ENCODE data around the gene GPRC5C. TPM values are rescaled to one million over a fixed set of nuclear protein-coding genes. Genes with fewer than 3 reads are reported as not detected.
A peak's percentile ranks its signal among the peaks of the same experiment; 100 is the strongest.

The GPRC5C gene
- total RNA-seq, 2 experiments from 2014 or later, result 0.40 to 0.41 TPM

DNA sequence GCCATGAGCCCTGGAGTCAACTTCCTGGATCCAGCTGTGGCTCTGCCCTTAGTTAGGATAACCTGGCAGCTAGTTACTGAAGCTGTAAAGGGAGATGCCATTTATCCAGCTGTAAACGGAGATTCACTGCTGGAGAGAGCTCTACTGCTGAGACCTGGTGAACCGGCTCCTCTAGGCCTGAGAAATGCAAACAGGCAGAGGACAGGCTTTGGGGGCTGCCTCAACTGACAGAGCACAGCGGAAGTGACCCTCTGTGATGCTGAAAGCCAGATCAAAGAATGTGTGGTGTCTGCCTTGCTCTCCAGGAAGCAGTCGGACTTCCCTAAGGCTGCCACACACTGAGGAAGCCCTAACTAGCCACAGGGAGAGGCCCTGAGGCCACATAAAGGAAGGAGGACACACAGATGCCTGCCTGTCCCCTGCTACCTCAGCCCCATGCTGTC lies 21.9 kb upstream of the GPRC5C start:
- intact Hi-C loops (cut with micrococcal nuclease), result no loop called here
- peaks cover 2% of the 10 kb centered on the region for H3K27me3 Mint-ChIP-seq
- ChIA-PET POLR2A (no interaction called here), CTCF (interaction anchor here (1.1 kb wide), 1 partner anchor 31 kb away, joined by 3 read pairs; no protein-coding TSS in a partner anchor)
- no peak overlapping the region for H3K4me3 Mint-ChIP-seq
- no peak overlapping the region for H3K27ac Mint-ChIP-seq
- no peaks in the 10 kb centered on the region for H3K9me3 Mint-ChIP-seq
- no peaks in the 10 kb centered on the region for H3K4me1 Mint-ChIP-seq (ENCODE audit: low read depth)
- DNase-seq, result no peak
- no peaks in the 10 kb centered on the region for H3K36me3 Mint-ChIP-seq

DNA sequence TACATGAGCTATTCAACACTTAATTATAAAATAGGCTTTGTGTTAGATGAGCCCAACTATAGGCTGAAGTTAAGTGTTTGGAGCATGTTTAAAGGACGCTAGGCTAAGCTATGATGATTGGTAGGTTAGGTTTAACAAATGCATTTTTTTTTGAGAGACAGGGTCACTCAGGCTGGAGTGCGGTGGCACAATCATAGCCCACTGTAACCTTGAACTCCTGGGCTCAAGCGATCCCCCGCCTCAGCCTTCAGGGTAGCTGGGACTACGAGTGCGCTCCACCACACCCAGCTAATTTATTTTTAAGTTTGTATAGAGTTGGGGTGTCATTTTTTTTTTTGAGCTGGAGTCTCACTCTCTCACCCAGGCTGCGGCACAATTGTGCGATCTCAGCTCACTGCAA lies 19.3 kb upstream of the GPRC5C start:
- no peak for DNase-seq
- Mint-ChIP-seq H3K4me3 (no peak overlapping the region), H3K9me3 (no peaks in the 10 kb centered on the region), H3K36me3 (no peaks in the 10 kb centered on the region), H3K4me1 (ENCODE audit: low read depth) (peaks cover 5% of the 10 kb centered on the region), H3K27ac (no peak overlapping the region), H3K27me3 (peaks cover 5% of the 10 kb centered on the region)
- POLR2A ChIA-PET, result no interaction called here
- intact Hi-C loops (cut with micrococcal nuclease), result no loop called here
- CTCF ChIA-PET, result interaction anchor here (1.3 to 1.6 kb wide), 3 partner anchors 12 to 45 kb away, joined by 3 to 4 read pairs (median 3); partner anchors contain the start of gene GPR142

GRCh38 chr17:74413491-74413890 lies 18.4 kb upstream of the GPRC5C start:
- H3K4me3 Mint-ChIP-seq, result no peak overlapping the region
- peaks cover 7% of the 10 kb centered on the region for H3K27me3 Mint-ChIP-seq
- CTCF ChIA-PET, result interaction anchor here (1.1 to 4.6 kb wide), 4 partner anchors 11 to 45 kb away, joined by 3 to 16 read pairs (median 3); no protein-coding TSS in a partner anchor
- no peak for DNase-seq
- intact Hi-C loops (cut with micrococcal nuclease), result no loop called here
- H3K27ac Mint-ChIP-seq, result no peak overlapping the region
- H3K4me1 Mint-ChIP-seq (ENCODE audit: low read depth), result peaks cover 5% of the 10 kb centered on the region
- POLR2A ChIA-PET, result no interaction called here
- H3K36me3 Mint-ChIP-seq, result no peaks in the 10 kb centered on the region
- no peaks in the 10 kb centered on the region for H3K9me3 Mint-ChIP-seq

- Mint-ChIP-seq H3K9me3 (no peaks in the 10 kb centered on the region), H3K4me1 (ENCODE audit: low read depth) (peaks cover 5% of the 10 kb centered on the region), H3K27ac (no peak overlapping the region), H3K36me3 (no peaks in the 10 kb centered on the region), H3K27me3 (peaks cover 9% of the 10 kb centered on the region), H3K4me3 (no peak overlapping the region)
- ChIA-PET POLR2A (no interaction called here), CTCF (interaction anchor here (1.1 to 4.6 kb wide), 2 partner anchors 43 to 46 kb away, joined by 3 to 16 read pairs; no protein-coding TSS in a partner anchor)
- intact Hi-C loops (cut with micrococcal nuclease), result no loop called here
- DNase-seq, result no peak
These were observed 17.4 kb upstream of the GPRC5C start for GRCh38 chr17:74414510-74414909.

DNA sequence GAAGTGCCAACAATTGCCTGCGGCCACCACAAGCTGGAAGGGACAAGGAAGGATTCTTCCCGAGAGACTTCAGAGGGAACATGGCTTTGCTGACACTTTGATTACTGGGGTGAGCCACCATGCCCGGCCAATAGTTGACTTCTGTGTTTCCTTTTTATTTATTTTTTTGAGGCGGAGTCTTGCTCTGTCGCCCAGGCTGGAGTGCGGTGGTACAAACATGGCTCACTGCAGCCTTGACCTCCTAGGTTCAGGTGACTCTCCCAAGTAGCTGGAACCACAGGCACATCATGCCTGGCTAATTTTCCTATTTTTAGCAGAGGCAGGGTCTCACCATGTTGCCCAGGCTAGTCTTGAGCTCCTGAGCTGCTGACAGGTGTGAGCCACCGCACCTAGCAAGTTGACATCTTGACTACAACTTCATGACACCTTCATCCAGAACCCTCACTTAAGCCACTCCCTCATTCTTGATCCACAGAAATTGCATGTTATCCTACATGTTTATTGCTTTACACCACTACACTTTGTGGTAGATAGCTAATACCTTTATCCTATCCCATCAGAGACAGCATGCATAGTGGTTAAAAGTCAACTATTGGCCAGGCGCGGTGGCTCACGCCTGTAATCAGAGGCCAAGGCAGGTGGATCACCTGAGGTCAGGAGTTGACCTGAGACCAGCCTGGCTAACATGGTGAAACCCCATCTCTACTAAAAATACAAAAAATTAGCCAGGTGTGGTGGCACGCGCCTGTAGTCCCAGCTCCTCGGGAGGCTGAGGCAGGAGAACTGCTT lies 16.1 kb upstream of the GPRC5C start:
- intact Hi-C loops (cut with micrococcal nuclease), result no loop called here
- H3K36me3 Mint-ChIP-seq, result no peaks in the 10 kb centered on the region
- ChIA-PET CTCF (interaction anchor here (1.4 to 4.6 kb wide), 4 partner anchors 22 to 47 kb away, joined by 3 to 16 read pairs (median 8); no protein-coding TSS in a partner anchor), POLR2A (no interaction called here)
- H3K4me1 Mint-ChIP-seq (ENCODE audit: low read depth), result peaks cover 5% of the 10 kb centered on the region
- H3K4me3 Mint-ChIP-seq, result no peak overlapping the region
- peaks cover 7% of the 10 kb centered on the region for H3K27me3 Mint-ChIP-seq
- DNase-seq, result no peak
- no peaks in the 10 kb centered on the region for H3K9me3 Mint-ChIP-seq
- H3K27ac Mint-ChIP-seq, result no peak overlapping the region

DNA sequence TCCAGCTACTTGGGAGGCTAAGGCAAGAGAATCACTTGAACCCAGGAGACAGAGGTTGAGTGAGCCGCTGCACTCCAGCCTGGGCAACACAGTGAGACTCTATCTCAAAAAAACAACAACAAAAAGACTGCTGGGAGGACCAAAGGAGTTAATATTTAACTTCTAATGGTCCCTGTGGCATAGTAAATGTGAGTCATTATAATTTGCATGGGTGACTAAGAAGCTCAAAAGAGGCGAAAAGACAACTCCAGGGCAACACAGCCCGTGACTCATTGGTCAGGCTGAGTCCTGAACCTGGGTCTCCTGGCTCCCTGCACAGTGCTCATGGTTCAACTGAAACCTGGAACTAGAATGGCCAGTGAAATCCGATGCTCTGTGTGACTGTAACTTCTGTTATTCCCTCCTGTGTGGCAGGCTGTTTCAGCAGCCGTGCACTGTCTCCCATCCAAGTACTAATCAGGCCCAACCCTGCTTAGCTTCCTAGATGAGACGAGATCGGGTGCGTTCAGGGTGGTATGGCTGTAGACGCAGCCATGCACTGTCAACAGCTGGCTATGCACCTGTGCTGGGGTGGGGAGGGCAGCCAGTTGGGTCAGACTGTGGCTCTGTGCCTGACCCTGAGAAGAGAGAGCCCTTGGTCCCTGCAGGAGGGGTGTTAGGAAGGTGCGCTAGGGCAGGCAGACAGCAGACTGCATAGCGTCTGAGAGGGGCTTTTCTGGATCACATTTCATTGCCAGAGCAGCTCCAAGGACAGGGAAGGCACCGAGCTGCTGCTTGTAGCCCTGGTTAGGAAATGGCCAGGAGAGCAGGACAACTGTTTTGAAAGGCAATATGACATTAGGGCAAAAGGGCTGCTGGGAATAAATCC lies 14.5 kb upstream of the GPRC5C start:
- Mint-ChIP-seq H3K27me3 (peaks cover 10% of the 10 kb centered on the region), H3K9me3 (no peaks in the 10 kb centered on the region), H3K27ac (no peak overlapping the region), H3K4me3 (no peak overlapping the region), H3K36me3 (no peaks in the 10 kb centered on the region), H3K4me1 (ENCODE audit: low read depth) (peaks cover 5% of the 10 kb centered on the region)
- intact Hi-C loops (cut with micrococcal nuclease), result no loop called here
- POLR2A ChIA-PET, result no interaction called here
- DNase-seq, result peak; percentile 29
- CTCF ChIA-PET, result interaction anchor here (1.1 to 4.6 kb wide), 4 partner anchors 39 to 56 kb away, joined by 3 to 16 read pairs (median 8); partner anchors contain the start of gene BTBD17

DNA sequence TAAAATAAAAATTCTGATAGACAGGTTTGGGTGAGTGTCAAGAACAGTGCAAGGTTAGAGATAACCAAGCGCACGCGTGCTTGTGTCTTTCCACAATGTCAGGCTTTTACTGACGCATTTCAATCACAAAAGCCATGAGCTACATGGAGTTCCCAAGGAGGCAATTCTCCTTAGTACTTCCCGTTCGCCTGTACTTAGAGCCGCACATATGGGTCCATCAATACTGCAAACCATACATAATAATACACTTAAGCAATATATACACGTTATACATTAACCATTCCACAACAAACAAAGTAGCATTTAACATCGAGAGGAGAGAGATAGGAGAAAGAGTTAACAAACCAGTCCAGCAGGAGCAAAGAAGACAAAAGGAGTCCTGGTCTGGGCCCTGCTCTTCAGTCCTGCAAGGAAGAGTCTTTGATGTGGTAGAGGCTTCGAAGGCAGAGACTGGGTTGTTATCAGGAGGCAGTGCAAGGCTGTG lies 11.9 kb upstream of the GPRC5C start:
- intact Hi-C loops (cut with micrococcal nuclease), result no loop called here

GRCh38 chr17:74424117-74424516 lies 7.8 kb upstream of the GPRC5C start:
- intact Hi-C loops (cut with micrococcal nuclease), result no loop called here
- Mint-ChIP-seq H3K9me3 (no peaks in the 10 kb centered on the region), H3K4me3 (no peak overlapping the region), H3K36me3 (no peaks in the 10 kb centered on the region), H3K4me1 (ENCODE audit: low read depth) (no peaks in the 10 kb centered on the region), H3K27ac (no peak overlapping the region), H3K27me3 (peaks cover 4% of the 10 kb centered on the region)
- CTCF ChIA-PET, result interaction anchor here (0.9 to 1.5 kb wide), 2 partner anchors 11 to 45 kb away, joined by 3 to 5 read pairs; no protein-coding TSS in a partner anchor
- DNase-seq, result no peak
- POLR2A ChIA-PET, result no interaction called here

More for the DNA sequence above, 11.9 kb upstream of the GPRC5C start:
- Mint-ChIP-seq H3K27ac (no peak overlapping the region), H3K4me3 (no peak overlapping the region), H3K36me3 (no peaks in the 10 kb centered on the region), H3K9me3 (no peaks in the 10 kb centered on the region), H3K27me3 (peaks cover 10% of the 10 kb centered on the region), H3K4me1 (ENCODE audit: low read depth) (peaks cover 5% of the 10 kb centered on the region)
- CTCF ChIA-PET, result interaction anchor here (1.5 kb wide), 1 partner anchor 52 kb away, joined by 3 read pairs; the partner anchor contains the start of gene GPR142
- POLR2A ChIA-PET, result no interaction called here
- DNase-seq, result no peak

DNA sequence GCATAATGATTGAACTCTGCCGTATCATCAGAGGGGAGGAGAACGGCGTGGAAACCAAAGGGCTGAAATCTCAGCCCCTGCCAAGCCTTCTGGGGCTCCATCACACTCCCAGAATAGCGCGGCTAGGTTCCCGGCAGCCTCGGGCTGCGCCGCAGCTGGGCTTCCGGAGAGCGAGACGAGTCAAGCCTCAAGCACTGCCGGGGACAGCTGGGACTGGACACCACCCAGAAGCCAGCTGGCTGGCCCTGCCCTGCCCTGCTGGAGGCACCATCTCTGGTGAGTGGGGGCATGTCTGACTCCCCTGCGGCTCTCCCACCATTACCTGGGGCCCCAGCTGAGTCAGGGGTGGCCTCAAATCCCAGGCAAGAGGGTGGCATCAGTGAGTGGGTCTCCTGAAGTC lies 7.2 kb upstream of the GPRC5C start:
- intact Hi-C loops (cut with micrococcal nuclease), result no loop called here
- Mint-ChIP-seq H3K4me1 (ENCODE audit: low read depth) (no peaks in the 10 kb centered on the region), H3K27ac (no peak overlapping the region), H3K36me3 (no peaks in the 10 kb centered on the region), H3K9me3 (no peaks in the 10 kb centered on the region), H3K27me3 (peaks cover 5% of the 10 kb centered on the region), H3K4me3 (no peak overlapping the region)
- no peak for DNase-seq
- ChIA-PET POLR2A (no interaction called here), CTCF (interaction anchor here (0.9 to 1.5 kb wide), 4 partner anchors 12 to 57 kb away, joined by 3 to 5 read pairs (median 4); partner anchors contain the start of gene GPR142)

DNA sequence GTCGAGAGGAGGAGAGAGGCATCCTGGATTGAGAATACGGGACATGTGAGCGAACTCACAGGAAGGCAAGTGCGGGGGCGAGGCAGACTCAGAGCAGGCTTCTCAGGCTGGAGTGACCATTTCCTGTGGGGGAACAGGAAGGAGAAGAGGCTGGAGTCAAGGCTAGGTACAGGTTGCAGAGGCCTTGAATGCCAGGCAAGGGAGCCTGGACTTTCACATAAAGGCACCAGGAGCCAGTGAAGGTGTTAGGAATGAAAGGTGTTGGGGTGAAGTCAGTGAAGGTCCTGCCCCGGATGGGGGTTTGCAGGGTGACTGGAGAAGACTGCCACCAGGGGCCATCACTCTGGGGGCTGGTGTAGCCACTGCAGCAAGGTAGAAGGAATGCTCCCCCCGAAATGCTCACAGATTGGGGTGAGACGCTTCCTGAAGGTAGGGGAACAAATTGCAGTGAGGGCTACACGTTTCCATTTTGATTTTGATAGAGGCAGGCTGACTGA lies 5.3 kb upstream of the GPRC5C start:
- ChIA-PET CTCF (no interaction called here), POLR2A (no interaction called here)
- Mint-ChIP-seq H3K27ac (no peak overlapping the region), H3K36me3 (no peaks in the 10 kb centered on the region), H3K4me1 (ENCODE audit: low read depth) (peaks cover 9% of the 10 kb centered on the region), H3K4me3 (no peak overlapping the region), H3K9me3 (no peaks in the 10 kb centered on the region), H3K27me3 (peaks cover 17% of the 10 kb centered on the region)
- intact Hi-C loops (cut with micrococcal nuclease), result no loop called here
- no peak for DNase-seq

- Mint-ChIP-seq H3K27me3 (peaks cover 21% of the 10 kb centered on the region), H3K36me3 (no peaks in the 10 kb centered on the region), H3K9me3 (no peaks in the 10 kb centered on the region), H3K4me1 (ENCODE audit: low read depth) (peaks cover 12% of the 10 kb centered on the region), H3K27ac (no peak overlapping the region), H3K4me3 (no peak overlapping the region)
- no peak for DNase-seq
- CTCF ChIA-PET, result no interaction called here
- POLR2A ChIA-PET, result no interaction called here
- intact Hi-C loops (cut with micrococcal nuclease), result no loop called here
These were observed 4.7 kb upstream of the GPRC5C start for GRCh38 chr17:74427048-74427762.
